Transverse colon (tissue), 4 donors: Measurements from ENCODE around the gene ZXDC.

ENCODE experiments used
- CTCF ChIP-seq, 5 experiments: fragments of 200-600 bp in 3 of 5; fragments of 450-650 bp in 2 of 5; sonication (generic) in 3 of 5; IDR thresholded peaks; 1 replicate in 2 of 5; 2 replicates in 3 of 5; pipeline ENCODE4 v1.5.1; 2016 to 2017; ENCODE audit warnings: antibody characterized with exemption in 5 of 5, inconsistent platforms in 3 of 5, mild to moderate bottlenecking in 2 of 5, moderate library complexity in 1 of 5
- EP300 ChIP-seq: sonication (generic); formaldehyde crosslinking; IDR thresholded peaks from one replicate; pipeline ENCODE4 v1.6.1; 2017; ENCODE audit warnings: antibody characterized with exemption, low read depth
- POLR2A ChIP-seq: fragments of 450-650 bp; IDR thresholded peaks from one replicate; pipeline ENCODE4 v1.6.1; 2016; ENCODE audit warnings: antibody characterized with exemption, mild to moderate bottlenecking, moderate library complexity
- POLR2AphosphoS5 ChIP-seq, 3 donors: sonication (generic); formaldehyde crosslinking; IDR thresholded peaks; one replicate each; pipeline ENCODE4 v1.6.1; 2016; ENCODE audit warnings: antibody characterized with exemption in 3 of 3

GRCh38 chr3:126419151-126419703 is 56.5 kb downstream of the ZXDC start:
- TF ChIP-seq CTCF (IDR thresholded peaks at IDR 0.05) (no peak), POLR2A (no peak), POLR2AphosphoS5 (IDR thresholded peaks at IDR 0.05) (no peak), EP300 (no peak)
